HT1080 (cell line): Measurements from ENCODE around the gene SLC38A2. TPM values are rescaled to one million over a fixed set of nuclear protein-coding genes. Genes with fewer than 3 reads are reported as not detected.

ENCODE experiments used
- DNase-seq: peaks from one replicate; pipeline ENCODE4 v3.0.0-alpha.2; 2015; ENCODE audit warnings: low read depth
- total RNA-seq: library from RNA; depleted of rRNA; stranded (reverse); fragments of >200 nt; shearing (Covaris generic); gene quantifications from 2 replicates; pipeline ENCODE4 v1.2.3, GENCODE V29; 2014

Gene SLC38A2
- total RNA-seq, 1 experiment from 2014 or later: 204 TPM

DNA sequence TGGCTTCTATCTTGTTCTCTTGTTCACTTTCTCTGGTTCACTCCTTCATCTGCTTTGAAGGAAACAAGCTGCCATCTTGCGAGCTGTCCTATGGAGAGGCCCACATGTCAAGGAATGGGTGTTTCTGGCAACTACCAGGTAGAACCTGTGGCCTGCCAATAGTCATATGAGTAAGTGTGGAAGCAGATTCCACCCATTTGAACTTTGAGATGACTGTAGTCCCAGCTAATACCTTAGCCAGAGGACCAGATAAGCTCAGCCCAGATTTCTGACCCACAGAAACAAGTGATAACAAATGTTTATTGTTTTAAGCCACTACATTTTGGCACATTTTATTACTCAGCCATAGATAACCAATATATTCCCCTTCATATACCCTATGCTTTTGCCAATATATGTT lies 4.0 kb upstream of the SLC38A2 start:
- DNase-seq: no peak

- DNase-seq: no peak
Measured at GRCh38 chr12:46374711-46375110, 2.1 kb upstream of the SLC38A2 start.

DNA sequence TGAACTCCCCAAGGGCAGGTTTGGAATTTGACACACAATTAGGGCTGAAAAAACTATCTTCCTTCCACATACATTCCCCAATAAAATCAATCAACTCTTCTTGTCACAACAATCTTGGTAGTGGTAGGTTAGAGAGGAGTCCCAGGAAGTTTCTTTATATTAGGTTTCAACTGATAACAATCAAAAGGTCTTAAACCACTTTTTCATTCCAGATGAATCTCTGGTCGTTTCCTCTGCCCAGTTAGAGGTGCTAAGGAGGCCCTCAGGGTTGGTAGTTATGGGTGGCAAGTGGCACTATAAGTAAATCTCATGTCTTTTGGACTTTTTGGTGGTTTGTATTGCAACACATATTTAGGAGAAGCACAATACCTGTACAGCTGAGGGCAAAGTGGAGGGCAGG lies 1.7 kb upstream of the SLC38A2 start:
- DNase-seq: no peak

GRCh38 chr12:46373301-46374296 lies 1.0 kb upstream of the SLC38A2 start:
- peak; percentile 52 for DNase-seq

- peak; percentile 62 for DNase-seq
Measured at GRCh38 chr12:46371718-46372543, 642 bp downstream of the SLC38A2 start.

- DNase-seq: peak; percentile 91
Measured at GRCh38 chr12:46370792-46371717, 1.5 kb downstream of the SLC38A2 start.

- no peak for DNase-seq
Measured at GRCh38 chr12:46370380-46370734, 2.2 kb downstream of the SLC38A2 start.

- no peak for DNase-seq
Measured at GRCh38 chr12:46369474-46370379, 2.8 kb downstream of the SLC38A2 start.

DNA sequence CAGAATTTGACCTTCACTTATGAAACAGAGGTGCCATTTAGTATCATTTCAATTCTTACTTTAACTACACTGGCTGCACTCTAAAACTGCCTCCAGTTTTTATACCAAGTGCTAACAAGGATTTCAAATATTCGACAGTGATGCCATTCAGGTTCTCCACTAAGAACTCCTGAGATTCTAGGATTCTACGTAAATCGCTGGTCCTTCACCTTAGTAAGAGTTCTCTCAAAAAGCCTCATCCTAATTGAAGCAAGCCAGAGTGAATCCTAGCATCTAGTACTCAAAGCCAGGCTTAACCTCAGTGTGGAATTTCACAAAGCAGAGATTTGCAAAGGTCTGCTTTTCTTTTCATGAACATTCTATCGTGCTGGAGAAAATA lies 3.5 kb downstream of the SLC38A2 start:
- DNase-seq: no peak

- DNase-seq: no peak
Measured at GRCh38 chr12:46368684-46369083, 3.9 kb downstream of the SLC38A2 start.

DNA sequence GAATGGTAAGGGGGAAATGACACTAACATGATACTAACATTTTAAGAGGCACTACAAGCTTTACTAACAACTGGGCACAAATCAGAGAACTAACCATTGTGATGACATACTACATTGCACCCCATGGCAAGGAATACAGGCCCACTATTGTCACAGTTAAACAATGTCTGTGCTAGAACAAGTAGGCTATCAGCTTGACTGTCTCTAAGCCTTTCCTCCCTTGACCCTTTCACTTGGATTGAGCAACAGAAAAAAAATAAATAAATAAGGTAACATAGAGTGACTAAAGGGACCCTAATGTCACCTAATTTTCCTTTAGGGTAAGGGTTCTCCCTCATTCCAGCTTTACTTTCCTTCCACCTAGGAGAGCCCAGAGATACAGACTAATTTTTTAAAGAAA lies 4.4 kb downstream of the SLC38A2 start:
- DNase-seq: no peak

DNA sequence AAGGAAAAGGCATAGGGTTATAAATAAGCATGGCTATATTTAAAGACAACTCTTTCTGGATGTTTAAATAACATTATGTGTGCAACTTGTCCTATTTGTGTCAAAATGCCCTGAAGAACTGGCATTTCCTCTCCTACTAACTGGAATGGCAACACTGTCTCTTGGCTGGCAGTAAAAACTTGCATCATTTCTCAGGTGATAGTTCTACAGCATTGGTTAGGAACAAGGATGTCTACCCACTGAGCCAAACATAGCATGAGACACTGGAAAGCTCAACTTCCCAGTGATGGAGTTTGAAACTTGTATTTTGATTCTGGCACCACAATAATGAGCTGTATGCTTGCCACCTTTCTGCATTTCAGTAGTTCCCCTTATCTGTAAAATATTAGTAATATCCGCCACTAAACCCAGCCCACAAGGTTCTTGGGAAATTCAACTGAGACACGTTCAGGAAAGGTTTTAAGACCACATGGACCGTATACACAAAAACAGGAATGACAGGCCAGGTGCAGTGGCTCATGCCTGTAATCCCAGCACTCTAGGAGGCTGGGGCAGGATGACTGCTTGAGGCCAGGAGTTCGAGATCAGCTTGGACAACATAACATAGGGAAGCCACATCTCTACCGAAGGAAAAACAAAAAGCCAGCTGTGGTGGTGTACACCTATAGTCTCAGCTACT lies 5.1 kb downstream of the SLC38A2 start:
- DNase-seq: no peak

GRCh38 chr12:46366771-46367170 lies 5.8 kb downstream of the SLC38A2 start:
- DNase-seq: no peak

DNA sequence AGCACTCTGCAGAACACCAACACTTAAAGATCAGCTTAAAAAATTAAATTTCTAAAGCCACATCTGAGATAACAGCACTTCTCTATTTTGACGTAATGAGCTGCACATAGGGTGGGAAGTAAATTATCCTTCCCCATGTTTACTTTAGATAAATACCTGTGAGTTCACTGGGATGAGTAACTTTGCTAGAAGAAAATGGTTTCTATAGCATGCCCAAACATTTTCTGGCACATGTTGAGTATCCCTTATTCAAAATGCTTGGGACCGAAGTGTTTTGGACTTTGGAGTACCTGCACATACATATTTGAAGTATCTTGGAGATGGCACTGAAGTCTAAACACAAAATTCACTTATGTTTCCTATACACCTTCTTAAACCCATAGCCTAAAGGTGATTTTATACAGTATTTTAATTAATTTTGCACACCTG lies 6.6 kb downstream of the SLC38A2 start:
- DNase-seq: no peak

DNA sequence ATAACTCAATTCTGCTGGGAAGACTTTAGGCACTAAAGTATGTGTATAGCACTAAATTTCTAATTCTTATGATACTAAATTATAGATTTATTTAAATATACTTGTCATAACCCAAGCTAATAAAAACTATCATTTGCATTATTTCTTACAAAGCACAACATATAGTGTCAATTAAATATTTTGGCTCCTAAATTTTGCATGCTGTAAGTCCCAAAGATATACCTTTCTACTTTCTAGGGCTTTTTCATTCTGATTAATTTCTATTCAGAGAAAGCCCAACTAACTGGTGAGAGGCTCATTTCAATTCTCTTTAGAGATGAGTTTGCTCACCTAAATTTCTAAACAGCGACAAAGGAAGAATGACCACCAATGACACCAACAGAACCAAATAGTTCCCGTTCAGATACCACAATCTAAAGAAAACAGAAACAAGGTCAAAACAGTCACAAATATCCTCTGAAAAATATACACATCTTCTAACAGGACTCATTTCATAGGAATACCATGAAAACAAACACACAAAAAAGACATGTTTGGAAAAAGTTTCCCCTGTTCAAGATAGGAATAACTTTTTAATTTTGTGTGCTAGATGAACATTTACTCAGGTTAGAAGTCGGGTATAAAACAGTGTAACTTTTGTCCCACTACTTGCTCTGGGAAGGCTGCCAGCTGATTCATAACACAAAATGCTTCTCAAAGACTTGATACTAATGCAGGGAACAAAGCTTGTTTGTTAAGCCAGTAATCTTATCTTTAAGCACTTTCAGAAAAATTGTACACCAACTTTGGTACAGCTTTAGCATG lies 7.6 kb downstream of the SLC38A2 start:
- DNase-seq: peak; percentile 84

- DNase-seq: no peak
Measured at GRCh38 chr12:46364300-46364696, 8.3 kb downstream of the SLC38A2 start.

DNA sequence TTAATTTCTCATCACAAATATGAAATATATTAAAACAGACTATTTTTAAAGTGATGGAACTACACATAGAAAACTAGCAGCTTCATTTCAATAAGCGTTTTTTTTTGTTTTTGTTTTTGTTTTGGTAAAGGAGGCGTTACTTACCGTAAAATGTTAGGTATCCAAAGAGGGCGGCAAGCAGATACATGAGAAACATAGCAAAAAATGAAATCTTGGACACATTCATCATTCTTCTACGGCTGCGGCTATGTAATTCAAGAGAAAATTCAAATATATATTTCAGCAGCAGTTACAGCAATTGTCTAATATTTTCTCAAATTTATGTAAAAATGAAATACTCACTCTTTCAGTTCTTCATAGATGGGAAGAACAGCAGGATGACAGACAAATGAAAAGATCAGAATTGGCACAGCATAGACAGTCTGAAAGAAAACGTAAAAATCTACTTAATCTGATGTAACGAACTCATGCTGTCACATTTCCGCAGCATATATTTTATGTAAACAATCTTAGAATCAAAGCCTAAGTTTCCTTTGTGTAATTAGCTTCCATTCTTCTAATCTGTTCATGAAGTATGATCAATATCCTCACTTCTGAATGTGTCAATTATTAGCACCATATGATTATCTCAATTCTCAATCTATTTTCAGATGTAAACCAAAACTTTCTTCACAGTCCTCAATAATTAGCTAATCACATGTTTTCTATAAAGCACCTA lies 8.8 kb downstream of the SLC38A2 start:
- DNase-seq: no peak
